Loucy (cell line): ENCODE data around the gene TGIF2.

ENCODE experiments used
- H2AFZ ChIP-seq: fragments of 200-600 bp; sonication (generic); 2 replicates; pipeline ENCODE4 v1.6.0; 2016; ENCODE audit warnings: antibody characterized with exemption, mild to moderate bottlenecking, low read length, moderate library complexity
- H3F3A ChIP-seq: fragments of 200-600 bp; 2 replicates; pipeline ENCODE4 v1.6.0; 2016; ENCODE audit warnings: antibody characterized with exemption, low read depth, mild to moderate bottlenecking
- H3K27me3 ChIP-seq: fragments of 200-600 bp; sonication (generic); 2 replicates; pipeline ENCODE4 v1.6.1; 2014; ENCODE audit warnings: low read length, mild to moderate bottlenecking; ENCODE audit not compliant: insufficient read depth, poor library complexity, severe bottlenecking
- H3K36me3 ChIP-seq: fragments of 200-600 bp; sonication (generic); 2 replicates; pipeline ENCODE4 v1.6.1; 2016; ENCODE audit warnings: low read length; ENCODE audit not compliant: insufficient read depth
- H3K4me1 ChIP-seq: fragments of 200-600 bp; sonication (generic); 2 replicates; pipeline ENCODE4 v1.5.1; 2014; ENCODE audit warnings: low read length, mild to moderate bottlenecking; ENCODE audit not compliant: insufficient read depth, poor library complexity, severe bottlenecking
- H3K4me2 ChIP-seq: fragments of 200-600 bp; sonication (generic); 2 replicates; pipeline ENCODE4 v1.6.0; 2014; ENCODE audit warnings: antibody characterized with exemption, low read length, low read depth, mild to moderate bottlenecking; ENCODE audit not compliant: poor library complexity, severe bottlenecking
- H3K4me3 ChIP-seq: fragments of 200-600 bp; sonication (generic); 2 replicates; pipeline ENCODE4 v1.5.1; 2014; ENCODE audit warnings: low read length, mild to moderate bottlenecking, mixed read lengths; ENCODE audit not compliant: poor library complexity, severe bottlenecking
- H3K79me2 ChIP-seq: fragments of 200-600 bp; sonication (generic); 2 replicates; pipeline ENCODE4 v1.6.1; 2014; ENCODE audit warnings: low read length; ENCODE audit not compliant: insufficient read depth
- H3K9ac ChIP-seq: fragments of 200-600 bp; sonication (generic); 2 replicates; pipeline ENCODE4 v1.6.0; 2014; ENCODE audit warnings: mild to moderate bottlenecking, low read depth, low read length, moderate library complexity; ENCODE audit not compliant: poor library complexity, severe bottlenecking
- H3K9me2 ChIP-seq: fragments of 200-600 bp; sonication (generic); replicated peaks from 2 replicates; pipeline ENCODE4 v1.6.1; 2016; ENCODE audit warnings: low read depth, low read length, mixed read lengths
- H3K9me3 ChIP-seq: fragments of 200-600 bp; sonication (generic); 2 replicates; pipeline ENCODE4 v1.6.1; 2014; ENCODE audit warnings: mild to moderate bottlenecking, antibody characterized with exemption, low read length, low read depth; ENCODE audit not compliant: insufficient read depth
- H4K20me1 ChIP-seq: fragments of 200-600 bp; sonication (generic); 2 replicates; pipeline ENCODE4 v1.6.0; 2014; ENCODE audit warnings: antibody characterized with exemption, low read length, mild to moderate bottlenecking; ENCODE audit not compliant: insufficient read depth, poor library complexity, severe bottlenecking
- CTCF ChIP-seq: fragments of 200-600 bp; sonication (generic); conservative IDR thresholded peaks from 2 replicates; pipeline ENCODE4 v1.5.1; 2014; ENCODE audit warnings: mild to moderate bottlenecking, antibody characterized with exemption, low read length
- EZH2phosphoT487 ChIP-seq: fragments of 200-600 bp; IDR thresholded peaks from 2 replicates; pipeline ENCODE4 v1.6.1; 2018; ENCODE audit warnings: antibody characterized with exemption, mild to moderate bottlenecking, moderate library complexity, borderline replicate concordance

TGIF2 gene

GRCh38 chr20:36540551-36541211 is 32.7 kb upstream of the TGIF2 start:
- H3K4me3 ChIP-seq, result no peak overlapping the region
- H4K20me1 ChIP-seq, result no peaks in the 10 kb centered on the region
- H3K36me3 ChIP-seq, result no peaks in the 10 kb centered on the region
- H3K9me3 ChIP-seq, result no peaks in the 10 kb centered on the region
- no peak overlapping the region for H3K4me2 ChIP-seq
- H3K79me2 ChIP-seq, result no peaks in the 10 kb centered on the region
- no peak overlapping the region for H3K9ac ChIP-seq
- H3K9me2 ChIP-seq, result no peaks in the 10 kb centered on the region
- TF ChIP-seq EZH2phosphoT487 (no peak), CTCF (no peak)
- no peaks in the 10 kb centered on the region for H3K4me1 ChIP-seq
- no peak overlapping the region for H2AFZ ChIP-seq
- no peaks in the 10 kb centered on the region for H3F3A ChIP-seq
- H3K27me3 ChIP-seq, result no peaks in the 10 kb centered on the region

GRCh38 chr20:36541227-36541767 is 32.1 kb upstream of the TGIF2 start, which contains the start of gene MYL9:
MYL9 (plus strand) TSS chr20:36541519; CDS start chr20:36544885, 3,366 bp downstream.
- Histone ChIP-seq H3K9me2 (no peaks in the 10 kb centered on the region), H3K79me2 (no peaks in the 10 kb centered on the region), H2AFZ (no peak within 1 kb of the TSS), H3K27me3 (no peaks in the 10 kb centered on the region), H3K4me3 (no peak within 1 kb of the TSS), H3K9me3 (no peaks in the 10 kb centered on the region), H3K4me1 (no peaks in the 10 kb centered on the region), H3K9ac (no peak within 1 kb of the TSS), H3K4me2 (no peak within 1 kb of the TSS), H3K36me3 (no peaks in the 10 kb centered on the region), H4K20me1 (no peaks in the 10 kb centered on the region), H3F3A (no peaks in the 10 kb centered on the region)
- TF ChIP-seq CTCF, result no peak
- no peak for TF ChIP-seq EZH2phosphoT487

- Histone ChIP-seq H3K9me3 (no peaks in the 10 kb centered on the region), H3K27me3 (no peaks in the 10 kb centered on the region), H3K4me2 (no peak overlapping the region), H3K9ac (no peak overlapping the region), H4K20me1 (no peaks in the 10 kb centered on the region), H3K4me3 (no peak overlapping the region), H3K79me2 (no peaks in the 10 kb centered on the region), H3F3A (no peaks in the 10 kb centered on the region), H3K9me2 (no peaks in the 10 kb centered on the region), H2AFZ (no peak overlapping the region), H3K4me1 (no peaks in the 10 kb centered on the region), H3K36me3 (no peaks in the 10 kb centered on the region)
- TF ChIP-seq EZH2phosphoT487 (no peak), CTCF (peak; percentile 45)
These were observed 31.5 kb upstream of the TGIF2 start for GRCh38 chr20:36541768-36542488.
